Endothelial cell of umbilical vein (primary cell): Measurements from ENCODE around the gene EME2. TPM values are rescaled to one million over a fixed set of nuclear protein-coding genes. Genes with fewer than 3 reads are reported as not detected.

Experiments
- BruUV-seq: library from RNA; stranded (reverse); fragments of 400-500 nt; replicated peaks from 2 replicates; lab custom pipeline; 2021; lab: Mats Ljungman, UMichigan
- CTCF ChIA-PET: fragments of 300-600, 350-600 bp; sonication (Branson Sonifier 250); formaldehyde crosslinking; loops from one replicate; lab custom pipeline; 2021; ENCODE audit warnings: antibody characterized with exemption, inconsistent platforms; lab: Charles Lee
- POLR2A ChIA-PET: fragments of 300-600, 350-600 bp; sonication (Branson Sonifier 250); formaldehyde crosslinking; loops from one replicate; lab custom pipeline; 2021; ENCODE audit warnings: antibody characterized with exemption, inconsistent platforms; lab: Charles Lee
- DNase-seq: peaks from one replicate; pipeline ENCODE4 v3.0.0-alpha.2; 2011; ENCODE audit warnings: low read depth, low spot score
- FAIRE-seq: peaks from 2 replicates; lab custom pipeline; 2011; peaks lifted over from hg19 to GRCh38; lab: Jason Lieb, UNC
- H2AFZ ChIP-seq: 2 replicates; pipeline ENCODE4 v1.6.0; 2012; ENCODE audit warnings: low read depth, low read length, control low read depth, inconsistent platforms
- H3K27ac ChIP-seq: 2 replicates; pipeline ENCODE4 v1.5.1; 2011; ENCODE audit warnings: low read depth, mild to moderate bottlenecking, control low read depth, low read length, moderate library complexity; ENCODE audit not compliant: insufficient read depth
- H3K27me3 ChIP-seq, 2 experiments: 2 replicates each; pipeline versions ENCODE4 v1.6.0 to v1.6.1; 2011; ENCODE audit warnings: low read length in 2 of 2, mixed read lengths in 1 of 2; ENCODE audit not compliant: control insufficient read depth in 2 of 2, insufficient read depth in 2 of 2
- H3K36me3 ChIP-seq, 2 experiments: 2 replicates in 1 of 2; 3 replicates in 1 of 2; pipeline ENCODE4 v1.5.1; 2011; ENCODE audit warnings: low read length in 2 of 2, mild to moderate bottlenecking in 1 of 2, moderate library complexity in 1 of 2; ENCODE audit not compliant: control insufficient read depth in 2 of 2, insufficient read depth in 2 of 2; ENCODE audit errors: extremely low read depth in 1 of 2
- H3K4me1 ChIP-seq: 3 replicates; pipeline ENCODE4 v1.5.1; 2011; ENCODE audit warnings: mild to moderate bottlenecking, low read length; ENCODE audit not compliant: control insufficient read depth, insufficient read depth; ENCODE audit errors: extremely low read depth
- H3K4me2 ChIP-seq: 2 replicates; pipeline ENCODE4 v1.6.1; 2011; ENCODE audit warnings: low read length, control low read depth, mixed read lengths; ENCODE audit not compliant: insufficient read depth
- H3K4me3 ChIP-seq, 3 experiments: fragments of 200-600 bp in 1 of 3; sonication (generic), shearing (Covaris generic) in 1 of 3; replicated peaks in 1 of 3; 2 replicates each; pipeline ENCODE4 v1.5.1; 2011 to 2016; ENCODE audit warnings: control low read depth in 3 of 3, low read length in 3 of 3, mild to moderate bottlenecking in 2 of 3, inconsistent platforms in 1 of 3, low read depth in 1 of 3, moderate library complexity in 1 of 3; ENCODE audit not compliant: insufficient read depth in 1 of 3
- H3K79me2 ChIP-seq: 2 replicates; pipeline ENCODE4 v1.6.0; 2012; ENCODE audit warnings: low read length, inconsistent platforms; ENCODE audit not compliant: control insufficient read depth, insufficient read depth
- H3K9ac ChIP-seq: replicated peaks from 2 replicates; pipeline ENCODE3; 2011; ENCODE audit warnings: low read length, control low read depth; ENCODE audit not compliant: insufficient read depth; ENCODE audit errors: extremely low read depth
- H3K9me1 ChIP-seq: replicated peaks from 3 replicates; pipeline ENCODE4 v1.6.0; 2011; ENCODE audit warnings: mild to moderate bottlenecking, low read length; ENCODE audit not compliant: control insufficient read depth, insufficient read depth; ENCODE audit errors: extremely low read depth
- H3K9me3 ChIP-seq: replicated peaks from 2 replicates; pipeline ENCODE4 v1.5.1; 2012; ENCODE audit warnings: low read length, inconsistent platforms; ENCODE audit not compliant: control insufficient read depth, insufficient read depth
- H4K20me1 ChIP-seq: replicated peaks from 2 replicates; pipeline ENCODE3; 2011; ENCODE audit warnings: mild to moderate bottlenecking, low read length; ENCODE audit not compliant: control insufficient read depth, insufficient read depth; ENCODE audit errors: extremely low read depth
- CTCF ChIP-seq, 2 donors: IDR thresholded peaks; 1 replicate in 1 of 2; 2 replicates in 1 of 2; pipeline ENCODE4 v1.5.1; 2011; ENCODE audit warnings: low read length in 2 of 2, mild to moderate bottlenecking in 2 of 2, moderate library complexity in 2 of 2, control low read depth in 1 of 2, inconsistent platforms in 1 of 2, low read depth in 1 of 2; ENCODE audit not compliant: insufficient read depth in 1 of 2; ENCODE audit errors: extremely low read depth in 1 of 2
- EZH2 ChIP-seq: IDR thresholded peaks from 2 replicates; pipeline ENCODE4 v1.6.1; 2012; ENCODE audit warnings: borderline replicate concordance, low read depth, mild to moderate bottlenecking, moderate library complexity, low read length, inconsistent platforms; ENCODE audit not compliant: severe bottlenecking
- FOS ChIP-seq: IDR thresholded peaks from 2 replicates; pipeline ENCODE4 v1.6.1; 2011; ENCODE audit warnings: mild to moderate bottlenecking, low read length, moderate library complexity, borderline replicate concordance; ENCODE audit not compliant: insufficient read depth
- GATA2 ChIP-seq: IDR thresholded peaks from 2 replicates; pipeline ENCODE4 v1.7.0; 2011; ENCODE audit warnings: low read depth, mild to moderate bottlenecking, moderate library complexity, mixed read lengths, low read length; ENCODE audit not compliant: insufficient read length, insufficient read depth
- JUN ChIP-seq: IDR thresholded peaks from 2 replicates; pipeline ENCODE4 v1.6.1; 2011; ENCODE audit warnings: borderline replicate concordance, low read depth; ENCODE audit not compliant: insufficient read length, insufficient read depth
- MAX ChIP-seq: IDR thresholded peaks from 2 replicates; pipeline ENCODE4 v1.6.1; 2011; ENCODE audit not compliant: insufficient read depth, insufficient read length
- MYC ChIP-seq: IDR thresholded peaks from one replicate; pipeline ENCODE4 v1.6.1; 2011; ENCODE audit warnings: mild to moderate bottlenecking, low read depth, low read length
- POLR2A ChIP-seq: IDR thresholded peaks from 2 replicates; pipeline ENCODE4 v1.6.1; 2012; ENCODE audit warnings: low read depth, mild to moderate bottlenecking, control low read depth, low read length
- POLR2AphosphoS5 ChIP-seq: IDR thresholded peaks from 2 replicates; pipeline ENCODE4 v1.6.1; 2012; ENCODE audit warnings: low read depth, mild to moderate bottlenecking, control low read depth, low read length, moderate library complexity; ENCODE audit not compliant: insufficient read depth
- dilution Hi-C: fragments of 300-500 bp; cut with MboI; formaldehyde crosslinking; loops from one replicate; pipeline ENCODE4 v1.15.0; 2019; ENCODE audit warnings: low sequenced_read_pairs; ENCODE audit not compliant: extremely low pct_ligation_motif_present
- intact Hi-C: fragments of 100-400 bp; cut with micrococcal nuclease; formaldehyde crosslinking; loops from one replicate; pipeline ENCODE4 v1.10.0; 2022
- polyA plus RNA-seq, 4 experiments: library from polyadenylated mRNA; depleted of rRNA in 3 of 4; stranded (reverse) in 3 of 4; unstranded in 1 of 4; fragments of >200 nt; gene quantifications; 2 replicates each; pipeline versions ENCODE4 v1.2.1 to v1.2.3, GENCODE V29; 2011 to 2012; ENCODE audit warnings: missing spikeins in 1 of 4
- total RNA-seq: library from RNA; stranded (reverse); gene quantifications from 2 replicates; pipeline ENCODE4 v1.2.3, GENCODE V29; 2021

The EME2 gene
- total and polyA plus RNA-seq, 2 donors (not counting 3 experiments of a cell fraction or from before 2014, with no cell fraction given) = 9.7 to 21.4 TPM

- FAIRE-seq = no peak
- H3K36me3 ChIP-seq = peaks cover 4 to 50% of the 10 kb centered on the region in 2 experiments
Observed at GRCh38 chr16:1729445-1729844, 43.2 kb upstream of the EME2 start.

GRCh38 chr16:1731073-1731472 lies 41.5 kb upstream of the EME2 start:
- TF ChIP-seq POLR2A (no peak), POLR2AphosphoS5 (no peak), FOS (no peak), EZH2 (no peak), MAX (no peak), MYC (no peak), JUN (no peak), CTCF (IDR thresholded peaks at IDR 0.05; ENCODE audit: extremely low read depth in 1 of 2, insufficient read depth in 1 of 2, low read depth in 1 of 2, low read length in 2 of 2) (no peak), GATA2 (no peak)
- H3K4me1 ChIP-seq = no peaks in the 10 kb centered on the region
- ChIA-PET POLR2A (no interaction called here), CTCF (interaction anchor here (0.6 kb wide), 1 partner anchor 40 kb away, joined by 3 read pairs; no protein-coding TSS in a partner anchor)
- no peaks in the 10 kb centered on the region for H3K27me3 ChIP-seq
- intact Hi-C loops (no loop called here), dilution Hi-C loops (no loop called here)
- no TSS peak for BruUV-seq
- H4K20me1 ChIP-seq = no peaks in the 10 kb centered on the region
- H3K9me1 ChIP-seq = no peaks in the 10 kb centered on the region
- no peak overlapping the region for H3K27ac ChIP-seq
- FAIRE-seq = no peak
- no peak overlapping the region for H3K4me3 ChIP-seq
- H3K4me2 ChIP-seq = no peak overlapping the region
- no peak overlapping the region for H3K9ac ChIP-seq
- no peaks in the 10 kb centered on the region for H3K9me3 ChIP-seq
- peaks cover 1% of the 10 kb centered on the region for H3K79me2 ChIP-seq
- no peak overlapping the region for H2AFZ ChIP-seq
- H3K36me3 ChIP-seq = peaks cover under 1 to 47% of the 10 kb centered on the region in 2 experiments
- no peak for DNase-seq

More at GRCh38 chr16:1729445-1729844, 43.2 kb upstream of the EME2 start:
- no peak for DNase-seq
- CTCF ChIA-PET = no interaction called here
- intact Hi-C loops = no loop called here
- Histone ChIP-seq H3K27ac (no peak overlapping the region), H3K27me3 (no peaks in the 10 kb centered on the region), H3K4me2 (no peak overlapping the region), H4K20me1 (no peaks in the 10 kb centered on the region), H2AFZ (no peak overlapping the region), H3K4me3 (no peak overlapping the region), H3K9me1 (no peaks in the 10 kb centered on the region), H3K9me3 (no peaks in the 10 kb centered on the region), H3K4me1 (no peaks in the 10 kb centered on the region), H3K9ac (no peak overlapping the region), H3K79me2 (peaks cover 8% of the 10 kb centered on the region)
- no TSS peak for BruUV-seq
- POLR2A ChIA-PET = no interaction called here
- dilution Hi-C loops = no loop called here
- no peak for TF ChIP-seq POLR2A
- TF ChIP-seq FOS = no peak
- TF ChIP-seq EZH2 = no peak
